NB4 (cell line): ENCODE results near the gene IL10RB.

Source experiments
- DNase-seq: peaks from one replicate; pipeline ENCODE4 v3.0.0; 2010; ENCODE audit warnings: low read depth
- H3K4me3 ChIP-seq: one replicate; pipeline ENCODE4 v1.5.1; 2011; ENCODE audit warnings: mild to moderate bottlenecking, low read depth, low read length, moderate library complexity
- MYC ChIP-seq: IDR thresholded peaks from 2 replicates; pipeline ENCODE4 v1.6.1; 2011; ENCODE audit warnings: low read depth, low read length
- POLR2A ChIP-seq: IDR thresholded peaks from 2 replicates; pipeline ENCODE4 v1.6.1; 2011; ENCODE audit warnings: mild to moderate bottlenecking; ENCODE audit not compliant: insufficient read length; ENCODE audit errors: extremely low read depth
- TF ChIP-seq, protein P1 (sequence below): IDR thresholded peaks from 2 replicates; pipeline ENCODE4 v1.6.1; 2011; ENCODE audit warnings: low read depth, low read length
- TF ChIP-seq, protein P2 (sequence below): IDR thresholded peaks from one replicate; pipeline ENCODE4 v1.5.1; 2012; ENCODE audit warnings: low read depth, low read length

IL10RB gene

GRCh38 chr21:33258475-33258874, 7.7 kb upstream of the IL10RB start:
- H3K4me3 ChIP-seq = no peak overlapping the region
- no peak for TF ChIP-seq MYC
- no peak for TF ChIP-seq POLR2A
- TF ChIP-seq, protein P1, sequence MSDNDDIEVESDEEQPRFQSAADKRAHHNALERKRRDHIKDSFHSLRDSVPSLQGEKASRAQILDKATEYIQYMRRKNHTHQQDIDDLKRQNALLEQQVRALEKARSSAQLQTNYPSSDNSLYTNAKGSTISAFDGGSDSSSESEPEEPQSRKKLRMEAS = no peak
- TF ChIP-seq, protein P2, sequence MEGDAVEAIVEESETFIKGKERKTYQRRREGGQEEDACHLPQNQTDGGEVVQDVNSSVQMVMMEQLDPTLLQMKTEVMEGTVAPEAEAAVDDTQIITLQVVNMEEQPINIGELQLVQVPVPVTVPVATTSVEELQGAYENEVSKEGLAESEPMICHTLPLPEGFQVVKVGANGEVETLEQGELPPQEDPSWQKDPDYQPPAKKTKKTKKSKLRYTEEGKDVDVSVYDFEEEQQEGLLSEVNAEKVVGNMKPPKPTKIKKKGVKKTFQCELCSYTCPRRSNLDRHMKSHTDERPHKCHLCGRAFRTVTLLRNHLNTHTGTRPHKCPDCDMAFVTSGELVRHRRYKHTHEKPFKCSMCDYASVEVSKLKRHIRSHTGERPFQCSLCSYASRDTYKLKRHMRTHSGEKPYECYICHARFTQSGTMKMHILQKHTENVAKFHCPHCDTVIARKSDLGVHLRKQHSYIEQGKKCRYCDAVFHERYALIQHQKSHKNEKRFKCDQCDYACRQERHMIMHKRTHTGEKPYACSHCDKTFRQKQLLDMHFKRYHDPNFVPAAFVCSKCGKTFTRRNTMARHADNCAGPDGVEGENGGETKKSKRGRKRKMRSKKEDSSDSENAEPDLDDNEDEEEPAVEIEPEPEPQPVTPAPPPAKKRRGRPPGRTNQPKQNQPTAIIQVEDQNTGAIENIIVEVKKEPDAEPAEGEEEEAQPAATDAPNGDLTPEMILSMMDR = no peak
- no peak for DNase-seq

- no peak overlapping the region for H3K4me3 ChIP-seq
- peak; percentile 28 for DNase-seq
- TF ChIP-seq, protein P1 = no peak
- TF ChIP-seq POLR2A (no peak), MYC (no peak)
- TF ChIP-seq, protein P2 = no peak
Observed at GRCh38 chr21:33259428-33259827, 6.7 kb upstream of the IL10RB start.

DNA sequence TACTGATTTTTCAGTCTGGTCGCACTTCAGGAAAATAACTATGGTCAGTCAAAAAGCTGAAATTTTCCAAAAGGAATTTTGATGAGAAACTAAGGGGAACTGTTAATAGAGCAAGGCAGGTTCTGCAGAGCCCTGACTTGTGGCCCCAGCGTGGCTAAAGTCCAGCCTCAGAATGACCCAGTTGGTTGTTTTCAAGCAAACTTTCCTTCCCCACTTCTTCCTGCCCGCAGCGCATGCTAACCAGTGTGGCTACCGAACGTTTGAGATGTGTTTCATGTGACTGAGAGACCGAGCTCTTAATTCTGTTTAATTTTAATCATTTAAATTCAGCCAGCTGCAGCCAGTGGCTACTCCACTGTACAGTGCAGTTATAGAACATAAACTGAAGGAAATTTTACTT, 6.2 kb upstream of the IL10RB start:
- TF ChIP-seq, protein P2 = no peak
- TF ChIP-seq POLR2A (no peak), MYC (peak; percentile 55)
- TF ChIP-seq, protein P1 = peak; percentile 73
- H3K4me3 ChIP-seq = no peak overlapping the region
- peak; percentile 67 for DNase-seq

- H3K4me3 ChIP-seq = no peak overlapping the region
- DNase-seq = peak; percentile 92
- TF ChIP-seq MYC (no peak), POLR2A (no peak)
- TF ChIP-seq, protein P2 = no peak
Observed at GRCh38 chr21:33261635-33262034, 4.5 kb upstream of the IL10RB start.

DNA sequence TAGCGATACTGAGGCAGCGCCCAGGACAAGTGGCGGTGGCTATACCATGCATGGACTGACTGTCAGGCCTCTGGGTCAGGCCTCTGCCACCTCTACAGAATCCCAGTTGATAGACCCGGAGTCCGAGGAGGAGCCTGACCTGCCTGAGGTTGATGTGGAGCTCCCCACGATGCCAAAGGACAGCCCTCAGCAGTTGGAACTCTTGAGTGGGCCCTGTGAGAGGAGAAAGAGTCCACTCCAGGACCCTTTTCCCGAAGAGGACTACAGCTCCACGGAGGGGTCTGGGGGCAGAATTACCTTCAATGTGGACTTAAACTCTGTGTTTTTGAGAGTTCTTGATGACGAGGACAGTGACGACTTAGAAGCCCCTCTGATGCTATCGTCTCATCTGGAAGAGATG, 3.2 kb upstream of the IL10RB start:
- TF ChIP-seq, protein P2 = no peak
- TF ChIP-seq POLR2A = no peak
- TF ChIP-seq MYC = no peak
- TF ChIP-seq, protein P1 = no peak
- DNase-seq = no peak
- no peak overlapping the region for H3K4me3 ChIP-seq

GRCh38 chr21:33264561-33264960, 1.6 kb upstream of the IL10RB start:
- no peak for DNase-seq
- H3K4me3 ChIP-seq = peak overlapping the region; percentile 80
- TF ChIP-seq, protein P2 = no peak
- TF ChIP-seq, protein P1 = no peak
- TF ChIP-seq MYC (no peak), POLR2A (no peak)
